OCI-LY1 (cell line): ENCODE results near the gene PPM1D.

Experiments
- H2AFZ ChIP-seq: fragments of 200-600 bp; sonication (generic), shearing (Covaris generic); 2 replicates; pipeline ENCODE4 v1.6.0; 2014; ENCODE audit warnings: antibody characterized with exemption, mild to moderate bottlenecking, low read length
- H3F3A ChIP-seq: fragments of 200-600 bp; sonication (generic), shearing (Covaris generic); 2 replicates; pipeline ENCODE4 v1.6.0; 2014; ENCODE audit warnings: mild to moderate bottlenecking, antibody characterized with exemption, low read length, moderate library complexity; ENCODE audit not compliant: insufficient read depth
- H3K27ac ChIP-seq: fragments of 200-600 bp; sonication (generic); 2 replicates; pipeline ENCODE4 v1.5.1; 2014; ENCODE audit warnings: low read length, mixed run types, mild to moderate bottlenecking, low read depth; ENCODE audit not compliant: poor library complexity, severe bottlenecking
- H3K27me3 ChIP-seq: fragments of 200-600 bp; sonication (generic); 2 replicates; pipeline ENCODE4 v1.6.0; 2014; ENCODE audit warnings: antibody characterized with exemption, mild to moderate bottlenecking, low read length, moderate library complexity; ENCODE audit not compliant: insufficient read depth
- H3K36me3 ChIP-seq: fragments of 200-600 bp; sonication (generic); 2 replicates; pipeline ENCODE4 v1.6.1; 2014; ENCODE audit warnings: mild to moderate bottlenecking, antibody characterized with exemption, low read length, moderate library complexity, mixed read lengths; ENCODE audit not compliant: insufficient read depth
- H3K4me1 ChIP-seq: fragments of 200-600 bp; sonication (generic); 2 replicates; pipeline ENCODE4 v1.5.1; 2014; ENCODE audit warnings: mild to moderate bottlenecking, low read length, moderate library complexity; ENCODE audit not compliant: insufficient read depth, severe bottlenecking
- H3K4me2 ChIP-seq: fragments of 200-600 bp; sonication (generic), shearing (Covaris generic); 2 replicates; pipeline ENCODE4 v1.6.1; 2014; ENCODE audit warnings: low read length
- H3K4me3 ChIP-seq: fragments of 200-600 bp; sonication (generic); 2 replicates; pipeline ENCODE4 v1.5.1; 2014; ENCODE audit warnings: low read length, low read depth, mild to moderate bottlenecking, mixed read lengths; ENCODE audit not compliant: poor library complexity, severe bottlenecking
- H3K79me2 ChIP-seq: fragments of 200-600 bp; shearing (Covaris generic); 2 replicates; pipeline ENCODE4 v1.6.1; 2016; ENCODE audit warnings: mixed run types, low read length, mixed read lengths; ENCODE audit not compliant: insufficient read depth
- H3K9ac ChIP-seq: fragments of 200-600 bp; sonication (generic), shearing (Covaris generic); 2 replicates; pipeline ENCODE4 v1.6.1; 2014; ENCODE audit warnings: mild to moderate bottlenecking, low read length, mixed read lengths
- H3K9me2 ChIP-seq: fragments of 200-600 bp; sonication (generic), shearing (Covaris generic); 2 replicates; pipeline ENCODE4 v1.6.1; 2014; ENCODE audit warnings: low read depth, mild to moderate bottlenecking, low read length, mixed read lengths
- H3K9me3 ChIP-seq: fragments of 200-600 bp; shearing (Covaris generic); 2 replicates; pipeline ENCODE4 v1.6.1; 2014; ENCODE audit warnings: low read length, mixed read lengths
- H4K20me1 ChIP-seq: fragments of 200-600 bp; sonication (generic), shearing (Covaris generic); 2 replicates; pipeline ENCODE4 v1.6.0; 2016; ENCODE audit warnings: mild to moderate bottlenecking, low read length; ENCODE audit not compliant: insufficient read depth
- CTCF ChIP-seq: fragments of 200-600 bp; sonication (generic), shearing (Covaris generic); IDR thresholded peaks from 2 replicates; pipeline ENCODE4 v1.5.1; 2017; ENCODE audit warnings: mild to moderate bottlenecking, antibody characterized with exemption, low read length, moderate library complexity, mixed read lengths
- EZH2 ChIP-seq: fragments of 200-600 bp; sonication (generic), shearing (Covaris generic); IDR thresholded peaks from 2 replicates; pipeline ENCODE4 v1.8.0; 2017; ENCODE audit warnings: borderline replicate concordance, mixed run types, mild to moderate bottlenecking, antibody characterized with exemption, low read length, moderate library complexity, mixed read lengths

Gene PPM1D

GRCh38 chr17:60599220-60599619 is 773 bp upstream of the PPM1D start:
- peak overlapping the region; percentile 8 for H2AFZ ChIP-seq
- peak overlapping the region; percentile 89 for H3K9ac ChIP-seq
- H4K20me1 ChIP-seq = no peaks in the 10 kb centered on the region
- peaks cover 24% of the 10 kb centered on the region for H3K4me1 ChIP-seq
- H3K9me2 ChIP-seq = no peaks in the 10 kb centered on the region
- H3K79me2 ChIP-seq = peaks cover 34% of the 10 kb centered on the region
- H3K27me3 ChIP-seq = no peaks in the 10 kb centered on the region
- H3K9me3 ChIP-seq = no peaks in the 10 kb centered on the region
- no peaks in the 10 kb centered on the region for H3F3A ChIP-seq
- H3K4me3 ChIP-seq = peak overlapping the region; percentile 76
- H3K4me2 ChIP-seq = peak overlapping the region; percentile 76
- peak overlapping the region; percentile 67 for H3K27ac ChIP-seq
- no peak for TF ChIP-seq CTCF
- no peak for TF ChIP-seq EZH2
- H3K36me3 ChIP-seq = no peaks in the 10 kb centered on the region; the same call in 1 of the 2 replicates

- Histone ChIP-seq H3K4me3 (peak overlapping the region; percentile 76), H3K4me2 (peak overlapping the region; percentile 76), H3K9ac (peak overlapping the region; percentile 82), H4K20me1 (no peaks in the 10 kb centered on the region), H3K27me3 (no peaks in the 10 kb centered on the region), H3K79me2 (peaks cover 49% of the 10 kb centered on the region), H3K27ac (peak overlapping the region; percentile 75), H2AFZ (no peak overlapping the region), H3K4me1 (peaks cover 27% of the 10 kb centered on the region), H3K36me3 (no peaks in the 10 kb centered on the region; the same call in 1 of the 2 replicates), H3K9me2 (no peaks in the 10 kb centered on the region), H3K9me3 (no peaks in the 10 kb centered on the region), H3F3A (no peaks in the 10 kb centered on the region)
- TF ChIP-seq EZH2 (no peak), CTCF (peak; percentile 71)
Measured at GRCh38 chr17:60600490-60601446, 775 bp downstream of the PPM1D start.

- H3K27ac ChIP-seq = peak overlapping the region; percentile 75
- no peaks in the 10 kb centered on the region for H4K20me1 ChIP-seq
- no peak overlapping the region for H2AFZ ChIP-seq
- H3K4me2 ChIP-seq = peak overlapping the region; percentile 76
- H3K79me2 ChIP-seq = peaks cover 59% of the 10 kb centered on the region
- peak overlapping the region; percentile 82 for H3K9ac ChIP-seq
- no peaks in the 10 kb centered on the region for H3K9me3 ChIP-seq
- no peaks in the 10 kb centered on the region; the same call in 1 of the 2 replicates for H3K36me3 ChIP-seq
- peak overlapping the region; percentile 76 for H3K4me3 ChIP-seq
- TF ChIP-seq EZH2 (no peak), CTCF (no peak; the same call in 1 of the 2 replicates)
- no peaks in the 10 kb centered on the region for H3K27me3 ChIP-seq
- H3K4me1 ChIP-seq = peaks cover 27% of the 10 kb centered on the region
- no peaks in the 10 kb centered on the region for H3F3A ChIP-seq
- H3K9me2 ChIP-seq = no peaks in the 10 kb centered on the region
Measured at GRCh38 chr17:60601447-60602384, 1.7 kb downstream of the PPM1D start.
